PC-9 (cell line): ENCODE results near the gene PSMB7.

ENCODE experiments used
- CTCF ChIP-seq: fragments of 200-600 bp; sonication (generic); conservative IDR thresholded peaks from 2 replicates; pipeline ENCODE4 v1.6.1; 2017; ENCODE audit warnings: mixed run types, antibody characterized with exemption, mild to moderate bottlenecking, moderate library complexity
- EZH2 ChIP-seq: fragments of 200-600 bp; sonication (generic); IDR thresholded peaks from 2 replicates; pipeline ENCODE4 v1.8.0; 2017; ENCODE audit warnings: antibody characterized with exemption, low read depth

GRCh38 chr9:124375726-124376125 lies 39.5 kb downstream of the PSMB7 start:
- TF ChIP-seq CTCF (no peak), EZH2 (no peak)
